HG02970 (cell line): ENCODE measurements around the gene ADRA2B.
"Not testable (repeated sequence)": the region's sequence is repeated elsewhere in the genome, so short reads cannot be mapped to it uniquely, and the experiment has no call there.

Source experiments
- ATAC-seq: cut with Tn5 transposase; IDR thresholded peaks from one replicate; pipeline ENCODE4 v1.9.1; 2021; ENCODE audit warnings: mild to moderate bottlenecking, moderate library complexity, moderate number of reproducible peaks; ENCODE audit not compliant: unreplicated experiment, low FRiP score

ADRA2B gene

DNA sequence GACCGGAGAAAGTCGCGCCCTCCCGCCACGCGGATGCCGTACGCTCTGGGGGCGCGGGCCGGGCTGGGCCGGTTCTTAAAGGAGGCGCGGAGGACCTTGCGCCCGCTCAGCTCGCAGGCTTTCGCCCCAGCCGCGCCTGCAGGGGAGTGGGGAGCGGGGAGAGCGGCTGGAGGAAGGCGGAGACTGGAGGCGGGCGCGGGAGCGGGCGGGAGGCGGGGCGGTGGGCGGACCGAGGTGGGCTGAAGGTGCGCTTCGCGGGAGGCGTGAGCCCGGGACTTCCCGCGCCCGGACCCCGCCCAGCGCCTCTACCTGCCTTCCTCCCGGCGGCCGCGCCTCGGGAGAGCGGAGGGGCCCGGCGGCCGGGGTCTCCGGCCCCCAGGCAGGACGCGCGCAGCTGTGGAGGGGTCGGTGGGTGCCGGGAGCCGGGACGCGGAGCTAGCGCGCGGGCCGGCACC lies at the start of gene ADRA2B:
ADRA2B (minus strand) TSS at position 148 of the 455 bp plus-strand sequence. CDS start 422 bp downstream, outside the sequence.
- ATAC-seq, result peak; percentile 47

DNA sequence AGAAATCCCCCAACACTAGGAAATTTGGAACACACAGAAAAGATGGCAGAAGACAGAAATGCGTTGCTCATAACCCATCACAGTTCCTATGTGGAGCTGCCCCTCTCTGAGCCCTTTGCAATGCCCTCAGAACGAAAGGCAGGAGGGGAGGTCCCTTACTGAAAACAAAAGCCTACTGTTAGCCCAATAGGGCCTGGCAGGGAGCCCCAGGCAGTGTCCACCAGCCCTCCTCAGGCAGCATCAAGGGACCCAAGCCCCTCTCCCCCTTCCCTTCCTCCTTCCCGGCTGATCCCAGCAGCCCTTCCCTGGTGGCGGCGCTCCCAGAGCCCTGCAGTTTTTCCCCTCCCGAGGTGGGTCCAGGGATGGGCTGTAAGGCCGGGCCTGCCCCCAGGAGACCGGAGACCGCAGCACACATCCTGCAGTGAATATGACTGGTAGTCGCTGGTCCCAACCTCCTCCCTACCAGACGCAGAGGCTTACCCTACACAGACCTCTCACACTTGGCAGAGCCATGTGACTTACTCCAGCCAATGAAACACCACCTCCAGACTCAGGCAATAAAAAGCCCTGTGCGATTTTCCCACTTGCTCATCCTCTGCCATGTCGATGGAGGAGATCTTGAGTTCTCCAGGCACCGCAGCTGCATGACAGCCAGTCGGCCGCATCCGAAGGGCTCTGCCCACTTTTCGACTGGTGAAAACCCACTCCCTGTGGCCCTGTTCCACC lies 48.3 kb upstream of the ADRA2B start:
- ATAC-seq, result no peak

DNA sequence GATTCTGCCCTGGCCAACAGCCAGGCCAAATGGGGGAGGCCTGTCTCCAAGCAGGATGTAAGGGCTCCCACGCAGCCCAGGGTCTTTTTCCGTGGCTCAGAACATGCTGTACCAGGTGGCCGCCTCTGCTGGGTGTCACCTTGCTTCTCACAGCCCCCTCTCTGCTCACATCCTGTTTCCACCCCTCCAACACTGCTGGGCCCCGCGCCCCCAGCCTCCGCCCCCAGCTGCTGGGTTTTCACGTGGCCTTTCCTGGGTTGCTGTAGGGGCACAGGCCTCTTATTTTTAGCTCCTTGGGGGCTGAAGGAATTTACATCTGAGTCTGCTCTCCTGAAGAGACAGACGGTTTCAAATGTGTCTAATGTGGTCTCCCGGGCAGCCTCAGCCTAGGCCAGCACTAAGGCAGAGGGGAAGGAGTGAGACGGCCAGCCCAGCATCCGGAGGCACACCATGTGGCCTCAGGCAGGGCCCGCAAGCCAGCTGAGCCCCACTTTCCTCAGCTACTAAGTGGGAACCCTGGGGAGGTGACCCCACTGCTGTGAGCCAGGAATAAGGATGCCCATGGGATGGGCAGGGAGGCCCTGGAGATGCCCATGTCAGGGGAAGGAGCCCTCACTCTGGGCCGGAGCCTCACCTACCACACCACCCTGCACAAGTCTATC lies 47.5 kb upstream of the ADRA2B start:
- ATAC-seq, result peak; percentile 46

DNA sequence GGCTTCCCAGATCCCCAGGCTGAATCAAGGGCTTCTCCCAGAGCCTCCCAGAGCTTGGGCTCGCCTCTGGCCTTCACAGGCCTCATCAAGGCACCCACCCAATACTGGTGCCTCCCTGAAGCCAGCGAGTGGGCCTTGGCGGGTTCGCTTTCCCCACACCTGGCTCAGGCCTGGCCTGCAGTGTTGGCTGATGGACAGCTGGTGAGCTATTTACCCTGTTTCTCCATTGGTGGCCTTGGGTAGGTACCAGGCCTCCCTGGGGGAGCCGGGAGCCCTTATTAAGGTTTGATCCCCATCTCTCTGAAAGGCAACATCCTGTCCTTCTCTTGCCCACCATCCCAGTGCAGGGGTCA lies 47.0 kb upstream of the ADRA2B start:
- no peak for ATAC-seq

DNA sequence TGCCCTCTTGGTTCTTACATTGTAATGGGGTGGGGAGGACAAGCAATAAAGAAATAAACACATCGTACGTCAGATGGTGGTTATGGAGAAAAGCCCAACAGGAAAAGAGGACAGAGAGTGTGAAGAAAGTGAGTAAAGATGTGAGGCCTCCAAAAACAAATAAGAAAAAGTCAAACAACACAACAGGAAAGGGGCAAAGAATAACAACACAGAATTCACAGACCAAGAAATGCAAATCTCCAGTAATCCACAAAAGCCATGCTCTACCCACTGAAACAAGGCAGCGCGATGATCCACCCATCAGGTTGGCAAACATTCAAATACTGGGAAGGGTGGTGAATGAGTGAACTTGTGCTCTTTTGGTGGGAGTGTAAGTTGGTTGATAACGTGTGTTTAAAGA lies 45.5 kb upstream of the ADRA2B start:
- no peak for ATAC-seq

DNA sequence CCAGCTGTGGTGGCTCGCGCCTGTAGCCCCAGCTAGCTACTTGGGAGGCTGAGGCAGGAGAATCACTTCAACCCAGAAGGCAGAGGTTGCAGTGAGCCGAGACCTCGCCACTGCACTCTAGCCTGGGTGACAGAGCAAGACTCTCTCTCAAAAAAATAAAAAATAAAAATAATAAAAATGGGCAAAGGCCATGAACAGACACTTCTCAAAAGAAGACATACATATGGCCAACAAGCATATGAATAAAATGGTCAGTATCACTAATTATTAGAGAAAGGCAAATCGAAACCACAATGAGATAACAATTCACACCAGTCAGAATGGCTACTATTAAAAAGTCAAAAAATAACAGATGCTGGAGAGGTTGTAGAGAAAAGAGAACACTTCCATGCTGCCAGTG lies 44.0 kb upstream of the ADRA2B start:
- not testable (repeated sequence) for ATAC-seq

DNA sequence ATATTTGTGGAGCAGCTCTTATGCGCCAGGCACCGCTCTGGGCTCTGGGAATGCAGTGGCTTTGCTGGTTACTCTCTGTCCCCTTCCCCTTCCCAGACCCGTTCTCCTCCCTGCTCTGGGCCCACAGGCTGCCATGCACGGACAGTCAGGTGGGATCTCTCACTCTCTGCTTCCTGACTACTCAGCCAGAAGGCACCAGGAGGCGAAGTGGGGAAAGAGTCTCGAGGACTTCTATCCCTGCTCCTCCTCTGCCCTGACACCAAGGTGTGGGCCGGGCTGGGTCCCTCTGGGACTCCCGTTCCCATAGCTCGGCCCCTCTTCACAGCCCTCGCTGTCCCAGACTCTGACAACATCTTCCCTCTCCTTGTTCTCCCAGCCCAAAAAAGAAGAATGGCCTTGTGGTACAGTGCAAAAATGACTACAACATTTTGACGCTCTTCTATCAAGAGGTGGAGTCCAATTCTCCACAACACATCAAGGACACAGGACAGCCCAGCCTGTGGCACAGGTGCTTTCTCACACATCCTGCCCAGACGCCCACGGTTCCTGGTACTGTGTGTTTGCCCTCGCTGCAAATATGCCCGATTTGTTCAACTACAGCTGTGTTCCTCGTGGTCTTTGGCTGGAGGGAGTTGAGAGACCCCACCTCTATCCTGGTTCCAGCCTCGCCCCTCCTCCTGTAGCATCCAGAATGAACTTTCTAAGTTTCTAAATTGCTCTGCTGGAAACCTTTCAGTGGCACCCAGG lies 42.9 kb upstream of the ADRA2B start:
- ATAC-seq, result no peak

DNA sequence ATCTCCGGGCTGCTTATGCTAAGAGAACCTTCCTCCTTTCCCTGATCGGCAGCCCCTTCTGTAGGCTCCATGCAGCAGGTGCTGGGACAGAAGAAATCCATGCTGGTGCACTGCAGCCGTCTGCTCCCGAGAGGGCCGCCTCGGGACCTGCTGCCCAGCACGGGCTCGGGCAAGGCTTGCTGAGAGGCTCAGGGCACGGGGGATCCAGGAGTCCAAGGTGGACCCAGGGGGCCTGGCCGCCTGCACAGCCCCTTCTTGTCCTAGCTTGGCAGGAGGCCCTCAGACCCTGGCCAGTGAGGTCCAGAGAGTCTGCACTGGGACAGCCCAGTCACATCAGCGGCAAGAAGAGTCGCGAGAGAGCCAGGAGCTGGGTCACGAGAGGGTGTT lies 42.2 kb upstream of the ADRA2B start:
- ATAC-seq, result no peak

DNA sequence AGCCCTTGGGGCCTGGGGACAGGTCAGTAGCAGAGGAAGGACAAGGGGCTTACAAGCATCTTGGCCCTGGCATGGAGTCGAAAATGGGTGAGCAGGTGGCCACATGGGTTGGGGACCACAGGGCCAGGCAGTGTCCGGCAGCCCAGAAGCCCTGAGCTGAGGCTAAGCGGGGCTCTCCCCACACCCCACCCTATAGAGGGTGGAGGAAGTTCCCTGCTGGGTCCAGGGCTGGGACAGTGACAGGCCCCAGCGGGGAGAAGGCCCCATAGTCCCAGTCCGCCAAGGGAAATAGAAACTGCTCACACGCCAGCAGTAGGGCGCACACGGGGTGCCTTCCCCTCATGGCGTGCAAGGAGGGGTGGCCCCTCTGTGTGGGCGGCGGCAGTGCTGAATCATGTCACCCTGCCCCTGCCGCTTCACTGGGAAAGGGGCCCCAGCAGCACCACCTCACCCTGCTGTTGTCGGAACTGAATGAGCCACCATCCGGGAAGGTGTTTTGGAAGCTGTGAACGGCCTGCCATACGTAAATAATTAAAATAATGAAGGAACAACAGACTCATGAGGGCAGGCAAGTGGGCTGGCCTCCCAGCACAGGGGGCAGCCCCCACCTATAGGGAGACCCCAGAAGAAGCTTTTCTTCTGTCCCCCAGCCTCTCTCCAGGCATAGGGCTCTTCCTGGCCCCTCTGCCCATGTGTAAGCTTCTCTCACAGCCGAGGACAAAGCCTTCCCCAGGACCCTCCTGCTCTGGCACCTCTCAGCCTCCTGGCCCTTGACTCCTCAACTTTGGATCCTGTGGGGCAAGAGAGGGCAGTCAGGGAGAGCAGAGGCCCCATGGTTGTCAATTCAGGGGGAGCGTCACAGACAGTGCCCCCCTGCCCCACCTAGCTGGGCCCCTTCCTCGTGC lies 41.5 kb upstream of the ADRA2B start:
- peak; percentile 53 for ATAC-seq

DNA sequence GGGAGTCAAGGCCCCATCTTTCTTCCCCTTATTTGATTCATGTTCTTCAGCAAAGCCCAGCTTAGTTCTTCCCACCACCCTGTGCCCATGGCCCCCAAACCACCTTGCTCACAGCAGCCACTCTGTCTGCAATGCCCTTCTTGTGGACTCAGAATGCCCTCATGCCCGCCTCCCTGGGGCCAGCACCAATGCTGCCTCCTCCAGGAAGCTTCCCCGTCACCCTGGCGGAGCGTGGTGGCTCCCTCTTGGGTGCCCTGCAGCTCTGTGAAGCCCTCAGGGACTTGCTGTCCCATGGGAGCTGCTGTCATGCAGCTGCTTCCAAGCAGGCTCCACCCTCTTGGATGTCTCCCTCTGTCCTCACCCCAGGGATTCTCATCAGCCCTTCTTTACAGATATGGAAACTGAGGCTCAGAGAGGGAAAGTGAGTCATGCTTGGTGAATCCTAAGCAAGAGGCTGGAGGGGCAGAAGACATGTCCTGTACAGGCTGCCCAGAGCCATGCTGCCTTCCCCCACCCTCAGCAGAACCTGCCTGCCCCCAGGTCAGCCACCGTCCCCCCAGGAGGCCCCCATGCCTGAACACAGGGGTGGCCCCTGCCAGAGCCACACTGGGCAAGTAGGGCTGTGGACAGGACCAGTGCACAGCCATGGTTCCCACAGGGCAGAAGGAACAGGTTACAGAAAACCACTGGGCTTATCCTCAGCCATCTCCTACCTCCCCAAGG lies 40.7 kb upstream of the ADRA2B start:
- ATAC-seq, result peak; percentile 49

DNA sequence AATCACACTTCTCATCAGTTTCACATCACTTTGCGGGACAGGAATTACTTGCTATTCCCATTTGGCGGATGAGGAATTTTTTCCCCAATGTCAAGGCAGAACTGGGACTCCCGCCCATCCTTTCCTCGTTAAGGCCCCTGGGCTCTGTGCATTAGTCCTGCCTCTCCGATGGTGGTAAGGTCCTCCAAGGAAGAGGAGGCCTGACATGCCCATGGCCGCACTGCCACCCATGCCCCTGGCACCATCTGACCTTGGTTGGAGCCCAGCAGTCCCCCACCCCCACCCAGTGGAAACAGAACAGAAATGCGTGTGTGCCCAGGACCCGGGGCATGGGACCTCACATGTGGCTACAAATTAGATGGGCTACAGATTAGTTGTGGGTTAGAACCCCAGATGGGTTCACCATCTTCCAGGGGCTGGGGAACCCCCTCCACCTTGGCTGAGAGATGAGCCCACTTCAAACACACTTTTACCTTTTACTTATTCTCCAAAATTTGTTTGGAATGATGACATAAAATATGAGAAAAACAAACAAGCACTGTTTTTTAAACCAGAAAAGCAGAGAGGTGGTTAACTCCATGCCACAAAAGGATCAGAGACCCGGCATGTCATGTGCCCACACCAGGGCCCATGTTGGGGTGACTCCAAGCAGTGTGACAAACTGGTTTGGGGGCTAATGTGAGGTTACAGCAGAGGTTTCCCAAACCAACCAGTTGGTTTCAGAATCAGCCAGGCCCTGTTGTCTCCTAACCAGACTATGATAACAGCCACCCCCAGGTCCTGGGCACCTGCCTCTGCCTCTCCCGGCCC lies 39.8 kb upstream of the ADRA2B start:
- no peak for ATAC-seq

DNA sequence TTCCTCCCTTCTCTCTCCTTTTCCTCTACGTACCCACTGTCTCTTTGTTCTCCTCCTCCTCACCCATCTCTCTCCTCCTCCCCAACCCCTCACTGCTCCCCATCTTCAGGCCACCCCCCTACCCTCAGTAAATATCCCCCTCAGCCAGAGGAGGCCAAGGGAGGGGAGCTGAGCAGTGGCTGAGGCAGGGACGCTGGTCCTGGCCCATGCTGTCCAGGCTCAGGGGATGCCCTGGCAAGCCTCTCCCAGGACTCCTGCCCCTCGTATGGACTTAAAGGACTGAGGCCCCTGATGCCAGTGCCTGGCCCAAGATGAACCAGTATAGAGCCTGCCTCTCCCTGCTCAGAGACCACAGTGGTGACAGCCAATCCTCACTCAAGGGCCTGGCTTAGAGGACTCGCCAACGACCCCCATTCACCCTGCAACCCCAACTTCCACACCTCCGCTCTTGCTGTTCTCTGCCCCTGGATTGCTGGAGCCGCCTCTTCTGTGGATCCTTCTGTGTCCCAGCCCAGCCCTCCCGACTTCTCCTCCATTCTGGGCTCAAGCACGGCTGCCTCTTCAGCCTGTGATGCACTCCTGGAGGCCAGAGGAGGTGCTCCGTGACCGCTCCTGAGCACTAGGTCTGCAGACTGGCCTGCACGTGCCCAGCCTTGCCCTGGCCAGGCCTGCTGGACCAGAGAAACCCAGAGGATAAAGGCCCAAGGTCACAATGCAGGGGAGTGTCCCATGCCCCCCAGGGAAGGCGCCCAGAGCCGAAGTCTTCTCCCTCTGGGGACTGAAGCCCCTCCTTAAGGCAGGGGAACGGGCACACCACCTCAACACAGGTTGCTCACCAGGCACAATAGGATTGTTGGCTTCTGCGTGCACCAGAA lies 38.4 kb upstream of the ADRA2B start:
- no peak for ATAC-seq

DNA sequence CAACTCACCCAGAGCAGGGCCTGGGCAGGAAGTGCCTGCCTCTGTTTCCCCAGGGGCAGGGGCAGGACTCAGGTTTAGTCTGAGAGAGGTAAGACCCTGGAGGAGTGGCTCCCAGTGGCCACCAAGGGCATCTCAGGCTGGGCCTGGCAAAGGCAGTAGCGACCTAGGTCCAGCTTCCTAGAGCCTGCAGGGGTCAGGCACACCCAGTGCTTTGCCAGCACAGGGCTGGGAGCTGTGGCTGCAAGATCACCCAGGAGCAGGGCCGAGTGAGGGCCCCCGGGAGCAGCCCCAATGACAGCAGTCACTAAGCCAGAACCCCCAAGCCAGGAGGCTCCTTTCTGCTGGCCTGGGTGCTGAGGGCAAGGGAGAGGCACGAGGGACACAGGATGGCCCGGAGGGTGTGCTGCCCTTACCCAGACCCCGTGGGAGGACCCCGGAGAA lies 37.6 kb upstream of the ADRA2B start:
- no peak for ATAC-seq

DNA sequence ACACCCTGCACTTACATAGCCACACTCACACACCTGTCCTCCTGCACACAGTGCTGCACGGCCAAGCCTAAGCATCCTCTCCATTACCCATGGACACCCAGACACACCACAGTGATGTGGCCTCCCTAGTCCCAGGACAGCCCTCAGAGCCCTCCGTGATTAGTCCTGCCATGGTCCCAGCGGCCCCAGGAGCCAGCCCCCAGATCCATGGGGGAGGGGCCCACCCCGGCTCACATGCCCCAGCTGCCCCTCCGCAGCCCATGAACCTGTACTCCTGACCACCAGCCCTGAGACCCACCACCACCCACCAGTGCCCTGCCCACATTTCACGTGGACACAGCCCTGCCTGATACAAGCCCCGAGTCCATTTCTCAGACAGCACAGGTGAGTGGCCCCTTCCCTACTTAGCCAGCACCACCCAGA lies 36.9 kb upstream of the ADRA2B start:
- ATAC-seq, result no peak

DNA sequence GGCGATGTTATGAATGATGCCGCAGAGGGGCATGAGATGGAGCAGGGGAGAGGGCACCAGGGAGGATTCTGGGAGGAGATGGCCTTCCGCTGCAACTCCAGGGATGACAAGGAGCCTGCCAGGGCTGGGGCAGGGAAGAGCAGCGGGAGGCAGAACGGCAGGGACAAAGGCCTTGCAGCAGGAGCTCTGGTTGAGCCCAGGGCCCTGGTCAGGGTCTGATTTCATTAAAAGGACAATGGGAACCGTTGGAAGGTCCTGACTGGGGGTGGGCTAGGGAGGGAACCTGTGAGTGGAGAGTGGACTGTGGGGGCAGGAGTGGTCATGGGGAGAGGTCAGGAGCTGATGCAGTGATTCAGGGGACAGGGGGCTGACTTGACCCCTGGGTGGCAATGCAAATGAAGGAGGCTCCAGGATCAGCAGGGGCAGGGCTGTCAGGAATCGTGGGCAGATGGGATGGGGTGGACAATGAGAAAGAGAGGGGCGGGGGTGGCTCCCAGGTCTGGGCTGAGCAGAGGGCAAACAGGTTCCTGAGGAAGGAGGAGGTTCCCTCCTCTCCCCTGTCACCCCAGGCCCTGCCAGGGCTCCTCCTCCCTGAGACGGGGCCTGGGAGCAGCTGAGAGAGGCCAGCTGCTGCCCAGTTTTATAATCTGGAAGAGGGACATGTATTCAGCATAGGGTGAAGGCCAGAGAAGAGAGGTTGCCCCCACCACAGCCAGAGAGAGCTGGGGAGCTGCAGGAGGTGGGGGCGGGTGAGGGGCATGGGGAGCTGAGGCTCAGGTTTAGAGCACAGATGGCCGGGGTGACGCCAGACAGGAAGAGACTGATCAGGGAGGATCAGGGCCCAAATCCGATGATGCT lies 36.2 kb upstream of the ADRA2B start:
- no peak for ATAC-seq

DNA sequence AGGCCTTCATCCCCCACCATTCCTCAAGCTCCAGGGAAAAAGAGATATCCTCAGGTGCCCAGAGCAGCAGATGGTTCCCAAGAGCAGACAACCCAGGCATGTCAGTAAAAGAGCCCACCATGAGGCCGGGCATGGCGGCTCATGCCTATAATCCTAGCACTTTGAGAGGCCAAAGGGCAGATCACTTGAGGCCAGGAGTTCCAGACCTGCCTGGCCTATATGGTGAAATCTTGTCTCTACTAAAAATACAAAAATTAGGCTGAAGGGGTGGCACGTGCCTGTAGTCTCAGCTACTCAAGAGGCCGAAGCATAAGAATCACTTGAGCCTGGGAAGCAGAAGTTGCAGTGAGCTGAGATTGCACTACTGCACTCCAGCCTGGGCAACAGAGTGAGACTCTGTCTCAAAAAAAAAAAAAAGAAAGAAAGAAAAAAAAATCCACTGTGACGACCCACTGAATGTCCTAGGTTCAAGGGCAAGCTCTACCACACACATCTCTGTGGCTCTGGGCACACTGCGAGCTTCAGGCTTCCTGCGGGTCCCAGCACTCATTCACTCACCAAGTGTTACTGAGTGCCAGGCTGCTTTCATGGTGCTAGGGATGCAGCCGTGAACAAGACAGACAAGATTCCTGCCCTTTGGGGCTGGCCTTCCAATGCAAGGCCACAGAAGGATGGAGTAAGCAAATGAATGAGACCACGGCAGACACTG lies 35.4 kb upstream of the ADRA2B start:
- no peak for ATAC-seq
